Stimulated activated CD8-positive, alpha-beta memory T cell treated with anti-CD3 and anti-CD28 coated beads, Interleukin-15, amount 100 ng/mL, for 24 hours (primary cell): ENCODE data around the gene ACSL3.
"Not testable (repeated sequence)": the region's sequence is repeated elsewhere in the genome, so short reads cannot be mapped to it uniquely, and the experiment has no call there.

Experiments used
- DNase-seq: peaks from one replicate; pipeline ENCODE4 v3.0.0-alpha.2; 2020; ENCODE audit warnings: low read depth

Gene ACSL3

DNA sequence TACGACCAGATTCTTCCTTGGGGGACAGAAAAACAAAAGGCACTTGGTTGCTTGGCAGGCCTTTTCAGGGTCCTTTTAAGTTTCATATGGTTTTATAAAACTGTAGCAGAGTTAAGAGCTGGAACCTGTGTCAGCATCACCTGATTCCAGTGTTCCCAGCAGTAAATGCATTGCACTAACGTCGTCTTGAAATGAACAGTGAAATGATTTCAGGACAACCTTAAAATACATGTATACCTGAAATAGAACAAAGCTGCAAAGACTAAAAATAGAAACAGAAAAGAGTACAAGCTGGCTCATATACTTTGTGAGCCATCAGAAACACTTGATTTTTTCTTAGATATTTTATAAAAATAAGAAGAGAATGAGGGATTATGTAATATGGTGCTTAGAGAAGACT, 51.9 kb downstream of the ACSL3 start:
- DNase-seq = no peak

DNA sequence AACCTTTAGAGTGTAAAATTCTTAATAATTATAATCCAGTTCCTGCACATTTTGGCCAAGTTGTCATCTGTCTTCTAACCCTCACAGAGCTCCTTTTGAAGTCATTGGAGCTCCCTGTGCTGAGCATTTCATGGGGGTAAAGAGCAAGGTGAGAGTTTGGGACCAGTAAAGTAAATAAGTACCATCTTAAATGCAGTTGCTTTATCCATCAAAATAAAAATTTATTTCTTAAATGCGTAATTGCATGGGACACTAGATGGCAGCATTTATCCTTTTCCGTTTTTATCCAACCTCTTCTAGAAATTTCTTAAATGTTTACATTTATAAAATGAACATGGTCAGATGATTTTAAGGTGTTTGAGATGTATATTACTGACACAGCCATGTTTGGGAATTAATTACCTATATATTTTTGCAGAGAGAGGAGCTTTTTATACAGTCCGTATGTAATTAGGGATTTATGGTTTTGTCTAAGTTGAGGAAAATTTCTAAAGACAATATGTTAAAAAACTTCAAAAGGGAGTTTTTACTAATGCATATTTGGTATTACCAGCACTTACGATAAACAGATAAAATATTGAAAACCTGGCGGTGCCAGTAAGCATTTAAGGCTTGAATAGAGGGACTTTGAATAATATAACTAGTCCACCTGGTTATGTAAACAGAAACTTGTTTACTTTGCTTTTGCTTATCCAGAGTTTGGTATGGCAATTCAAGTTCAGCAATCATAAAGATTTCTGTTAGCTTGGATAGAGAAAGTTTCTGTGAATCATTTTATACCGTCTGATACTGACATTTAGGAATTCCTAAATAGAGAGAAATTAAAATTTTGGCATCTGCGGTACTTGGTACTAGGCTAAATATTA, 54.5 kb downstream of the ACSL3 start:
- no peak for DNase-seq

DNA sequence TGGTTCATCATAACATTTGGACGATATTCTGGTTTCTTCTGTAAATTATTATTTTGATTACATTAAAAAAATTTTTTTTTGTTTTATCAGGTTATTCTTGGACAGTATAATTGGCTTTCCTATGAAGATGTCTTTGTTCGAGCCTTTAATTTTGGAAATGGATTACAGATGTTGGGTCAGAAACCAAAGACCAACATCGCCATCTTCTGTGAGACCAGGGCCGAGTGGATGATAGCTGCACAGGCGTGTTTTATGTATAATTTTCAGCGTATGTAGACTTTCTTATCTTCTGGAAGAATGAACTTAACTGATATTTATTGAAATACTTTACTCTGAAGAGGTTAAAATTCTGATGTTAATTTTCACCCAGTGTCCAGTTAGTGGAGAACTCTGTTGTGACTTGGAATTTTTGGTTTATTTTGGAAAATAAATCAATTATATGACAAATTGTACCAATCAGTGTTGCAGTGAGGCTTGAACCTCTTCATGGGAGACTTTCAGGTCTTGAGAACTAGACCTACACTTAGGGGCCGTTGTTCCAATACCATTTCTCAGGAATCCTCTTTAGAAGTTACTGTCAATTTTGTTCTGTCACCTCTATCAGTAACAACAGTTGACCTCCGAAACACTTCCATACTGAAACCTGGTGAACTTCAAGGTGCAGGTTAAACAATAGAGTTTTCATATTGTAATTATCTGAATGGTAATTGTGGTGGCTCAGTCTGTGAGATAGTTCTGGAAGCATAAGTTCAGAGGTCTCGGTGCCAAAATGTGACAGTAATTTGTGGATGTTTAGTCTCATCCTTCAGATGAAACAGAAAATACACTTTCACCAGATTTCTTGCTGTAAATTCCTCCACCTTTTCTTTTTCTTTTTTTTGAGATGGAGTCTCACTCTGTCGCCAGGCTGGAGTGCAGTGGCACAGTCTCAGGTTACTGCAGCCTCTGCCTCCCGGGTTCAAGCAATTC, 55.7 kb downstream of the ACSL3 start:
- no peak for DNase-seq

DNA sequence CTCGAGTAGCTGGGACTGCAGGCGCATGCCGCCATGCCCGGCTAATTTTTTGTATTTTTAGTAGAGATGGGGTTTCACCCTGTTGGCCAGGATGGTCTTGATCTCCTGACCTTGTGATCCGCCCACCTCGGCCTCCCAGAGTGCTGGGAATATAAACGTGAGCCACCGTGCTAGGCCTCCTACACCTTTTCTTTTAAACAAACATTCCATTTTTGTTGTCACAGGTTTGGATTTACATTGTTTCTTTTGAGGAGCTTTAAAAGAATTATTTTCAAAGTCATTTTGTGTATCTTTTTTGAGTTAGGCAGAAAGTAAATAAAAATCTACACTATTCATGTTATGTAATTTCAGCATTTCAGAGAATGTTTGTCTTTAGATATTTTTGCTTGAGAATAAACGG, 56.4 kb downstream of the ACSL3 start:
- DNase-seq = not testable (repeated sequence)

DNA sequence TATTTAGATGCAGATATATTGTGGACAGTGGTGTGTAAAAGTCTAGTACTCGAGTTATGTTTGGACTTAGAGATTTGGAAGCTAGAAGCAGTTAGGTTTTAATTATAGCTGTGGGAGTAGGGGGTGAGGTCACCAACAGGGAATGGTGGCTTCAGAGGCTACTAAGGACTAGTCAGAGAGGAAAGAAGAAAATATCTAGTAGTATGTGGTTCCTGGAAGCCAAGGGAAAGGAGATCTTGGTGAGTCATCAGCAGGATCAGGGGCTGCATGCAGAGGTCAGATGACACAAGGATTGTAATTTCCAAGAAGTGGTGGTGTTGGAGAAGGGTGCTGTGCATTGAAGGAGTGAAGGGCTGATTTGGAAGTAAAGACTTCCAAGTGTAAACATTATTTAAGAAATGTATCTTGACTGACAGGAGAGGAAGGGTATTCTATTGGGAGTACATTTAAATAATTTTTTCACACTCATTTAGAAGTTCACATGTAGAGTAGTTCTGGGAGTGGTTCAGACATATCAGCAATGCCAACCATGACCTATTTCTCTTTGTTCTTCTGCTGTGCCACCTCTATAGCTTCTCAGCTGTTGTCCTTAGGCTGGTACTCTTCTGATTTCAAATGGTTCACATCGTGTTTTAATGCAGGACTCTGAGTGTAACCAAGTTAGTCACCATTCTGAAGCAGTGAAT, 59.1 kb downstream of the ACSL3 start:
- no peak for DNase-seq

DNA sequence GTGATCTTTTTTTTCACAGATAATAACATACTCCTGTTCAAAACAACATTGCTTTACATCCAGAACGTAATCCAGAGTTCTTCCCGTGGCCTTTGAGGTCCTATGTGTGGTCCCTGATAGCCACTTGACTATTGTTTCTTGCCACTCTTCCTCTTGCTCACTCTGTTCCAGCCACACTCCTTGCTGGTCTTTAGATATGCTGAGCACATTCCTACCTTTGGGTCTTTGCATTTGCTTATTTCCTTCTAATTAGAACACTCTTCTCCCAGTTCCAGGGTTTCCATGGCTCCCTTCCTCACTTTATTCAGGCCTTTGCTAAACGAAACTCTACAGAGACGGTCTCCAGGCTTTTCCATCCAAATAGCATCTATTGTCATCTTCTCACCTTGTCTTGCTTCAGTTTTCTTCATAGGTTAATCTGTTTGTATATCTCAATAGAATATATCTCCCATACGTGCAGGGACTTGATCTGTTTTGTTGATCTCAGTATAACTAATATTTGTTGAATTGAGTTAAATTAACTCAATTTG, 59.9 kb downstream of the ACSL3 start:
- DNase-seq = no peak

DNA sequence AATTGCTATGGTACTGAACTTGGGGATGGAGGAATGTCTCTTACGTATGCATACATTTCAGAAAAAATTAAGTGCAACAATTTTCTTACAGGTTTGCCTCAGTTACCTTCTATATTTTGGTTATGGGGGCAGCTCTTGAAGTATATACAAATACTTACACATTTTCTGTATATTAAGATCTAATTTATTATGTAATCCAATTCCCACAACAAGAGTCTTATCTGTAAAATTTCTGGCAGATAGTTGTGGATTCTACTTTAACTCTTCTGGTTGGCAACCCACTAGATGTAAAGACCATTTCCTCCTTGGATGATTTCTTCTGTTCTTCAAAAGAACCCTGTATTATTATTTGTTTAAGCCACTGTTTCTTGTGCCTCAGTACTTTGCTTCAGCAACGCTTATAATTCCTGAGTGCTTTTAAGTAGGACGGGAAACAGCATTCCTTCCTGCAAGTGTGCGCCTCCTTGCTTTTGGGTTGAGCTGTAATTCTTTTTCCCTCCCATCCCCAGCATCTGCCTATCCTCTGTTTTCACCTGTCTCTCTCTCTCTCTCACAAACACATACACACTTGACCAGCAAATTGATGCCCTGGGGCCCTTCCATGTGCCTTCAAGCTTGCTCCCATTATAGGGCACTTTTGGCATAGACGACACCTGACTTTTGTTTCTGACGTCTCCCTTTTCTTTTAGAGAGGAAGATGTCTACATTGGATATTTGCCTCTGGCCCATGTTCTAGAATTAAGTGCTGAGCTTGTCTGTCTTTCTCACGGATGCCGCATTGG, 61.4 kb downstream of the ACSL3 start:
- no peak for DNase-seq

DNA sequence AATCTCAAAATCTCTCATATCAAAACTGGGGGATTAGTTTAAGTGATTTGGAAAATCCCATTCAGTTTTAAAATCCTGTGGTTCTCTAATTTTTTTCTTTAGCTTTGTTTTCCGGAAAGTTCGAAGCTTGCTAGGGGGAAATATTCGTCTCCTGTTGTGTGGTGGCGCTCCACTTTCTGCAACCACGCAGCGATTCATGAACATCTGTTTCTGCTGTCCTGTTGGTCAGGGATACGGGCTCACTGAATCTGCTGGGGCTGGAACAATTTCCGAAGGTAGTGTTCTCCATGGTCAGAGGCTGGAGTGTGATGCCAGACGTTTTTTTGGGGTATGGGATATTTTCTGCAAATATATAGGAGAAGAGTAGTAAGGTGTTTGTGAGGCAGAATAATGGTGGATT, 66.1 kb downstream of the ACSL3 start:
- DNase-seq = no peak

DNA sequence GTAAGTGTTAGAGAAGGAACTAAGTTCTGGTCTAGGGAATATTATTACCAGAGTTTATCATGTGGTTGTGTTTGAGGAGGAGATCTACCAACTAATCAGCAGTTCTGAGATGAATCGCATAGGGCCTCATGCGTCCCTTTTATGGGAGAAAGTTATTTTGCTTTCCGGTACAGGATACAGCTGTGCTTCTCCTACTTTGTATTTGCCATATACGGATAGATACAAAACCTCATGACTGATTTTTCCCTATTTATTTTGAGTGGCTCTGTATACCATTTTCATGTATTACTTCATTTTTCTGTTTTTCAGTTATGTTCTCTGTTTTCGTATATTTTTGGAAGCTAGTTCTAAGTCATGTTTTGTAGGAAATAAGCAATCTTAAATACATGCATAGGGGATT, 66.8 kb downstream of the ACSL3 start:
- DNase-seq = no peak

DNA sequence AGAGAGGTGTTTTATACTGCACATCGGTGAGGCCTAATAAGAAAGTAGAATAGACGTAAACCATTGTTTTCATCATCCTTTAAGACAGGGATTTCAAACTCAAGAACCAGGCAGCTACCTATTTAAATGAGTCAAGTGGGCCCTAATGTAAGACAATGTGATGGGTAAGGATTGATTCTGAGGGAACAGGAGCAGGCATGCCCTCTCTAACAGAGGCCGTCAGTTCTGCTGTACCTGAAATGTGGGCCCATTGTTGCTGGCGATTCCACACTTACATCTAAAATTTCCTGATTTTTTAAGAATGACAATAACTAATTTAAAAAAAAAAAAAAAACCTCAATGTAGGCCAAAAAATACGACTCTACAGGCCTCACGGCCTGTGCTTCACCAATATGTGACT, 67.5 kb downstream of the ACSL3 start:
- DNase-seq = no peak

DNA sequence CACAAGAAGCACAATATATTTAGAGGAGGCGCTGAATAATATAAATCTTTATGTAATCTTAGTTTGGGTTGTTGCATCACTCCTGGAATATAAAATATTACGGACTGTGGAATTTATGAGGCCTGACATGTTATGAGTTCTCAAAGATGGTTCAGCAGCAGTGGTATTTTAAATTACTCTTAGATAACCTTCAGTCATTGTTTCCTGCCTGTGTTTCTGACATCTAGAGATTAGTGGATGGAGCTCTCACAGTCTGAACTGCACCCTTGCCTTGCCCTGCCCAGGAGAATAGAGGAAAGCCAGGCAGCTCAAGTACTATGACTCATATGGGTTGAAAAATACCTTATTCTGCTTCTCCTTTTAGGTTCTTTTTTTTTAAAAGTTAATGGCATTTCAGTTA, 70.0 kb downstream of the ACSL3 start:
- DNase-seq = no peak

DNA sequence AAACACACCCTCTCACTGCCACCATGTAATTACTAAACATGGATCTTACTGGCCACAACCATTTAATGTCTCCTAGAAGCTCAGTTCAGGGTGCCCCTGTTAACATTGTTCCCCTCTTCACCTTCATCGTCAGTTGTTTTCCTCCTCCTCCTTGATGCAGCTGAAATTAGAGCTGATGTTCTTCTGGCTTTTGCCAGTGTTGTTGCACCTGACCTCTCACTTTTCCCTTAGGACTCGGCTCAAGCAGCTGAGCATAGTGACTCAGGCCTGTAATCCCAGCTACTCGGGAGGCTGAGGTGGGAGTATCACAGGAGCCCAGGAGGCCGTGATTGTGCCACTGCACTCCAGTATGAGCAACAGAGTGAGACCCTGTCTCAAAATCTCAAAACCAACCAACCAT, 70.8 kb downstream of the ACSL3 start:
- no peak for DNase-seq

DNA sequence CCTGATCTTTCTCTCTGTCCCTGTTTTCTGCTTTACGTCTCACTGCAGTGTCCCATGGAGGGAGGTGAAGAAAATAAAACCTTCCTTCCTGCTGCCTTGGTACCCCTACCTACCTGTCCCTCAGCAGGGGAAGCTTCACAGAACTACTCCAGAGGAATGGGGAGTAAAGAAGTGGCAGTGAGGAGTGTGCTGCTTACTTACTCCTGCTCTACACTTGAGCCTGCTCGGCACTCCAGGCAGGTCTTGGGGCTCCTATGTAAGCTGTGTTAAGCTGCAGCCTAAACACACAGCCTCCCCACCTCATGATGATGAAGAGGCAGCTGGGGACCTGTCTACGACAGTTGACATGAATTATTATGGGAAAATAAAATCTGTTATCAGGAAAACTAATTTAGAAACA, 72.6 kb downstream of the ACSL3 start:
- DNase-seq = no peak

DNA sequence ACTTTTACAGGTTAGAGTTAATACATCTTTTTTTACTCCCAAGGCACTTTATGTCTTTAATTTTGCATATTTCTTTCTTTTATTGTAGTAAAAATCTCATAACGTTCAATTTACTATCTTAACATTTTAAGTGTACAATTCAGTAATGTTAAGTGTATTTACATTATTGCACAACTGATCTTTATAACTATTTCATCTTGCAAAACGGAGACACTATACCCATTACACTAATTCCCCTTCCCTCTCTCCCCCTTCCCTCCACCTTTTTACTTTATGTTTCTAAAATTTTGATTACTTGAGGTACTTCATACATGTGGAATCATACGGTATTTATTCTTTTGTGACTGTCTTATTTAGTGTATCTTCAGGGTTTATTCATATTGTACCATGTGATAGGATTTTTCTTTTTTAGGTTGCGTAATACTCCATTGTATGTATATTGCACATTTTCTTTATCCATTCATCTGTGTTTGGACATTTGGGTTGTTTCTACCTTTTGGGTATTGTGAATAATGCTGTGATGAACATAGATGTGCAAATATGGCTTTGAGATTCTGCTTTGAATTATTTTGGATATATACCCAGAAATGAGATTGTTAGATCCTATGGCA, 75.0 kb downstream of the ACSL3 start:
- no peak for DNase-seq

DNA sequence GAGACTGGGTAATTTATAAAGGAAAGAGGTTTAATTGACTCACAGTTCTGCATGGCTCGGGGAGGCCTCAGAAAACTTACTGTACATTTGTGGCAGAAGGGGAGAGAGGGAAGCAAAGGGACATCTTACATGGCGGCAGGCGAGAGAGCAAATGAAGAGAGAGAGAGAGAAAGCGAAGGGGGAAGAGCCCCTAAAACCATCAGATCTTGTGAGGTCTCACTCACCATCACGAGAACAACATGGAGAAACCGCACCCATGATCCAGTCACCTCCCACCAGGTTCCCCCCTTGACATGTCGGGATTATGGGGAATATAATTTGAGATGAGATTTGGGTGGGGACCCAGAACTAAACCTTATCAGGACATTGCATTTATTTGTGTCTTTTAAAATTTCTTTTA, 75.9 kb downstream of the ACSL3 start:
- DNase-seq = no peak

DNA sequence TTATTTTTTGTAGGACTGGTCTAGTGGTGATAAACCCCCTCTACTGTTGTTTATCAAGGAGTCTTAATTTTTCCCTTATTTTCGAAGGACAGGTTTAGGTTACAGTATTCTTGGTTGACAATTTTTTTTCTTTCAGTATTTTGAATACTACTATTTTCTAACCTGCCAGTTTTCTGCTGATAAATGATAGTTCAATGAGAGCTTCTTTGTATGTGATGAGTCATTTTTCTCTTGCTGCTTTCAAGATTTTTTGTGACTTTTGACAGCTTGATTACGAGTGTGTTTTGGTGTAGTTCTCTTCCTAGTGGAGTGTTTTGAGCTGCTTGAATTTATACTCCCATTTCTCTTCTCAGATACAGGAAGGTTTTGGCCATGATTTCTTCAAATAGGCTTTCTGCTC, 77.5 kb downstream of the ACSL3 start:
- DNase-seq = no peak

DNA sequence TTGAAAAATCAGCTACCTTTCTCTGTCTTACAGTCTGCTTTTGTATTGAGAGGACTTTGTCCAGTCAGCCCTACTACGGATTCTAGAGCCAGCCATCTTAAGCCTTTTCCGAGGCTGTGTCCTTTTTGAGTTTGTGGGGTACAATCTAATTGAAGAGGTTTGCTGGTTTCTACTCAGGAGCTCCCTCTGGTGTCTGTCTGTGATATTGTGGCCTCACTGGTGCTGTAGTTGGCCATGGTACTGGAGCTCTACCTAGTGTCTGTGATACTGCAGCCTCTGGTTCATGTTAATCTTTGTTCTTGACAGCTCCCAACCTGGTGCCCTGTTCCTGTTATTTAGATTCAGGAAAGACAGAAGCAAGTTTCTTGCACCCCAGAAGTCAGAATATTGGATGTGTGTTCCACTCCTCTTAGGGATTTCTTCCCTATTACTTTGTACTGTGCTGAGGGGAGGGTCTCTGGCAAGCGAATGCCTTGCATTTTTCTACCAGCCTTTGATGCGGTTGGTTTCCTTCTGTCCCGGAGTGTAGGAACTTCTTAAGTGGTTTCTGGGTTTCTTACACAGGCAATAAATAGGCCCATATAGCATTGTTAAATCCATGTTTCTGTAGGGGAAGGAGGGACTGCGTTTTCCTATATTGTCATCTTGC, 78.5 kb downstream of the ACSL3 start:
- DNase-seq = peak; percentile 10

DNA sequence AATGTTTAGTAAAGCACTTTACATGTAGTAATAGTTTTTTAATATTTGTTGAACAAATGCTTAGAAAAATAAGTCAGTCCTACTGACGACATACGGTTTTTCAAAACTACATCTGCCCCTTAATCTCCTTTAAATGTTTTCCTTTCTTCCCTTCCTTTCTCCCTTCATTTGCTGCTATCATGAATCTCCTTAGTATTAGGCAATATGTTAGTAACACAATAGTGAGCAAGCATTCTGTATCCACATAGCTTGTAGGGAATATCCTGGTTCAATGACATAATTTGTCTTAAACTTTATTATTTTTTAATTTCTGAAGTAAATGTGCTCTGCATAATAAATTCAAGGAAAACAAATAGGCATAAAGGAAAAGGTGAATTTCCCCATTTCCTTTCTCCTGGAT, 79.1 kb downstream of the ACSL3 start:
- no peak for DNase-seq

DNA sequence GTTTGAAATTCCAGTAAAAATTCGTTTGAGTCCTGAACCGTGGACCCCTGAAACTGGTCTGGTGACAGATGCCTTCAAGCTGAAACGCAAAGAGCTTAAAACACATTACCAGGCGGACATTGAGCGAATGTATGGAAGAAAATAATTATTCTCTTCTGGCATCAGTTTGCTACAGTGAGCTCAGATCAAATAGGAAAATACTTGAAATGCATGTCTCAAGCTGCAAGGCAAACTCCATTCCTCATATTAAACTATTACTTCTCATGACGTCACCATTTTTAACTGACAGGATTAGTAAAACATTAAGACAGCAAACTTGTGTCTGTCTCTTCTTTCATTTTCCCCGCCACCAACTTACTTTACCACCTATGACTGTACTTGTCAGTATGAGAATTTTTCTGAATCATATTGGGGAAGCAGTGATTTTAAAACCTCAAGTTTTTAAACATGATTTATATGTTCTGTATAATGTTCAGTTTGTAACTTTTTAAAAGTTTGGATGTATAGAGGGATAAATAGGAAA, 80.7 kb downstream of the ACSL3 start:
- no peak for DNase-seq

DNA sequence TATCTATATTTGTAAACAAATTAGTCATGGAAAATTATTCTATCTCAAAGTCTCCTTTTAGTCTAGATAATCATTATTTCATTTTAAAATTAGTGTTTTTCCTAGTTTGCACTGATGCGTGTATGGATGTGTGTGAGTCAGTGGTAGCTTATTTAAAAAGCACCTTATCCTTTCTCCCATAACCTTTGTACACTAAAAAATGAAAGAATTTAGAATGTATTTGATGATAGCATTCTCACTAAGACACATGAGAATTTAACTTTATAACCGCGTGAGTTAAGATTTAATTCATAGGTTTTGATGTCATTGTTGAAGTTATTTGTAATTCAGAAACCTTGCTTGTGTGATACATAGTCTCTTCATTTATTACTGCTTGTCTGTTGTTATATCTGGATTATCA, 81.7 kb downstream of the ACSL3 start:
- DNase-seq = no peak
